OCI-LY1 (cell line): ENCODE data around the gene ATXN1.
A peak's percentile ranks its signal among the peaks of the same experiment; 100 is the strongest.

Source experiments
- H2AFZ ChIP-seq: fragments of 200-600 bp; sonication (generic), shearing (Covaris generic); 2 replicates; pipeline ENCODE4 v1.6.0; 2014; ENCODE audit warnings: antibody characterized with exemption, mild to moderate bottlenecking, low read length
- H3F3A ChIP-seq: fragments of 200-600 bp; sonication (generic), shearing (Covaris generic); 2 replicates; pipeline ENCODE4 v1.6.0; 2014; ENCODE audit warnings: mild to moderate bottlenecking, antibody characterized with exemption, low read length, moderate library complexity; ENCODE audit not compliant: insufficient read depth
- H3K27ac ChIP-seq: fragments of 200-600 bp; sonication (generic); 2 replicates; pipeline ENCODE4 v1.5.1; 2014; ENCODE audit warnings: low read length, mixed run types, mild to moderate bottlenecking, low read depth; ENCODE audit not compliant: poor library complexity, severe bottlenecking
- H3K27me3 ChIP-seq: fragments of 200-600 bp; sonication (generic); 2 replicates; pipeline ENCODE4 v1.6.0; 2014; ENCODE audit warnings: antibody characterized with exemption, mild to moderate bottlenecking, low read length, moderate library complexity; ENCODE audit not compliant: insufficient read depth
- H3K36me3 ChIP-seq: fragments of 200-600 bp; sonication (generic); 2 replicates; pipeline ENCODE4 v1.6.1; 2014; ENCODE audit warnings: mild to moderate bottlenecking, antibody characterized with exemption, low read length, moderate library complexity, mixed read lengths; ENCODE audit not compliant: insufficient read depth
- H3K4me1 ChIP-seq: fragments of 200-600 bp; sonication (generic); 2 replicates; pipeline ENCODE4 v1.5.1; 2014; ENCODE audit warnings: mild to moderate bottlenecking, low read length, moderate library complexity; ENCODE audit not compliant: insufficient read depth, severe bottlenecking
- H3K4me2 ChIP-seq: fragments of 200-600 bp; sonication (generic), shearing (Covaris generic); 2 replicates; pipeline ENCODE4 v1.6.1; 2014; ENCODE audit warnings: low read length
- H3K4me3 ChIP-seq: fragments of 200-600 bp; sonication (generic); 2 replicates; pipeline ENCODE4 v1.5.1; 2014; ENCODE audit warnings: low read length, low read depth, mild to moderate bottlenecking, mixed read lengths; ENCODE audit not compliant: poor library complexity, severe bottlenecking
- H3K79me2 ChIP-seq: fragments of 200-600 bp; shearing (Covaris generic); 2 replicates; pipeline ENCODE4 v1.6.1; 2016; ENCODE audit warnings: mixed run types, low read length, mixed read lengths; ENCODE audit not compliant: insufficient read depth
- H3K9ac ChIP-seq: fragments of 200-600 bp; sonication (generic), shearing (Covaris generic); 2 replicates; pipeline ENCODE4 v1.6.1; 2014; ENCODE audit warnings: mild to moderate bottlenecking, low read length, mixed read lengths
- H3K9me2 ChIP-seq: fragments of 200-600 bp; sonication (generic), shearing (Covaris generic); 2 replicates; pipeline ENCODE4 v1.6.1; 2014; ENCODE audit warnings: low read depth, mild to moderate bottlenecking, low read length, mixed read lengths
- H3K9me3 ChIP-seq: fragments of 200-600 bp; shearing (Covaris generic); 2 replicates; pipeline ENCODE4 v1.6.1; 2014; ENCODE audit warnings: low read length, mixed read lengths
- H4K20me1 ChIP-seq: fragments of 200-600 bp; sonication (generic), shearing (Covaris generic); 2 replicates; pipeline ENCODE4 v1.6.0; 2016; ENCODE audit warnings: mild to moderate bottlenecking, low read length; ENCODE audit not compliant: insufficient read depth
- CTCF ChIP-seq: fragments of 200-600 bp; sonication (generic), shearing (Covaris generic); IDR thresholded peaks from 2 replicates; pipeline ENCODE4 v1.5.1; 2017; ENCODE audit warnings: mild to moderate bottlenecking, antibody characterized with exemption, low read length, moderate library complexity, mixed read lengths
- EZH2 ChIP-seq: fragments of 200-600 bp; sonication (generic), shearing (Covaris generic); IDR thresholded peaks from 2 replicates; pipeline ENCODE4 v1.8.0; 2017; ENCODE audit warnings: borderline replicate concordance, mixed run types, mild to moderate bottlenecking, antibody characterized with exemption, low read length, moderate library complexity, mixed read lengths

Gene ATXN1

GRCh38 chr6:16511723-16512489, 249.4 kb downstream of the ATXN1 start:
- TF ChIP-seq EZH2, result no peak
- no peak for TF ChIP-seq CTCF
- Histone ChIP-seq H2AFZ (no peak overlapping the region), H3F3A (no peaks in the 10 kb centered on the region), H4K20me1 (no peaks in the 10 kb centered on the region), H3K27ac (no peak overlapping the region), H3K36me3 (no peaks in the 10 kb centered on the region), H3K9me3 (no peaks in the 10 kb centered on the region), H3K4me3 (no peak overlapping the region), H3K4me2 (no peak overlapping the region), H3K27me3 (no peaks in the 10 kb centered on the region), H3K9me2 (no peaks in the 10 kb centered on the region), H3K9ac (no peak overlapping the region), H3K4me1 (no peaks in the 10 kb centered on the region), H3K79me2 (no peaks in the 10 kb centered on the region)

GRCh38 chr6:16511040-16511660, 250.1 kb downstream of the ATXN1 start:
- no peaks in the 10 kb centered on the region for H3K9me2 ChIP-seq
- H3K27ac ChIP-seq, result no peak overlapping the region
- H3F3A ChIP-seq, result no peaks in the 10 kb centered on the region
- no peaks in the 10 kb centered on the region for H4K20me1 ChIP-seq
- H3K4me3 ChIP-seq, result no peak overlapping the region
- no peaks in the 10 kb centered on the region for H3K9me3 ChIP-seq
- no peaks in the 10 kb centered on the region for H3K4me1 ChIP-seq
- no peak overlapping the region for H3K9ac ChIP-seq
- no peak overlapping the region for H2AFZ ChIP-seq
- H3K36me3 ChIP-seq, result no peaks in the 10 kb centered on the region
- no peaks in the 10 kb centered on the region for H3K27me3 ChIP-seq
- no peaks in the 10 kb centered on the region for H3K79me2 ChIP-seq
- TF ChIP-seq CTCF (peak; percentile 55), EZH2 (no peak)
- H3K4me2 ChIP-seq, result no peak overlapping the region

GRCh38 chr6:16510245-16510644, 251.0 kb downstream of the ATXN1 start:
- Histone ChIP-seq H3K9ac (no peak overlapping the region), H2AFZ (no peak overlapping the region), H3K9me2 (no peaks in the 10 kb centered on the region), H3K36me3 (no peaks in the 10 kb centered on the region), H3K4me2 (no peak overlapping the region), H3K9me3 (no peaks in the 10 kb centered on the region), H4K20me1 (no peaks in the 10 kb centered on the region), H3K27ac (no peak overlapping the region), H3K4me3 (no peak overlapping the region), H3K4me1 (no peaks in the 10 kb centered on the region), H3K79me2 (no peaks in the 10 kb centered on the region), H3K27me3 (no peaks in the 10 kb centered on the region), H3F3A (no peaks in the 10 kb centered on the region)
- TF ChIP-seq EZH2 (no peak), CTCF (no peak)
